SK-N-SH (cell line): ENCODE results near the gene MADD. TPM values are rescaled to one million over a fixed set of nuclear protein-coding genes. Genes with fewer than 3 reads are reported as not detected.

Experiments used
- CTCF ChIA-PET: fragments of 300-600, 350-600 bp; formaldehyde crosslinking; extraction: SDS; loops from one replicate; lab custom pipeline; 2021; lab: Yijun Ruan, JAX
- POLR2A ChIA-PET: fragments of 350-600 bp; sonication (Branson Sonifier 250); formaldehyde crosslinking; extraction: SDS; loops from one replicate; lab custom pipeline; 2020; ENCODE audit warnings: antibody characterized with exemption, inconsistent platforms; lab: Yijun Ruan, JAX
- DNase-seq: peaks from one replicate; pipeline ENCODE4 v3.0.0; 2012
- H2AFZ ChIP-seq: fragments of 200-600 bp; sonication (generic); 2 replicates; pipeline ENCODE4 v1.8.1; 2016; ENCODE audit warnings: antibody characterized with exemption, mild to moderate bottlenecking, low read depth
- H3F3A ChIP-seq: fragments of 200-600 bp; sonication (generic); replicated peaks from 2 replicates; pipeline ENCODE3; 2016; ENCODE audit warnings: antibody characterized with exemption, mild to moderate bottlenecking; ENCODE audit not compliant: insufficient read depth
- H3K27ac ChIP-seq, 2 experiments: fragments of 200-500 bp in 1 of 2; fragments of 200-600 bp in 1 of 2; sonication (Bioruptor generic) in 1 of 2; sonication (generic), shearing (Covaris generic) in 1 of 2; 2 replicates each; pipeline versions ENCODE4 v1.5.1 to v1.6.1; 2014 to 2016; ENCODE audit warnings: low read depth in 2 of 2, inconsistent platforms in 1 of 2, low read length in 1 of 2, mild to moderate bottlenecking in 1 of 2, mixed read lengths in 1 of 2
- H3K27me3 ChIP-seq: fragments of 200-600 bp; sonication (generic), shearing (Covaris generic); 2 replicates; pipeline ENCODE4 v1.6.1; 2016; ENCODE audit warnings: mixed run types; ENCODE audit not compliant: insufficient read depth
- H3K36me3 ChIP-seq, 2 experiments: fragments of 200-500 bp in 1 of 2; fragments of 200-600 bp in 1 of 2; sonication (Bioruptor generic) in 1 of 2; sonication (generic) in 1 of 2; replicated peaks in 1 of 2; 2 replicates each; pipeline versions ENCODE3 to v1.5.1; 2014 to 2016; ENCODE audit warnings: low read length in 1 of 2, mild to moderate bottlenecking in 1 of 2; ENCODE audit not compliant: insufficient read depth in 2 of 2, control insufficient read depth in 1 of 2
- H3K4me1 ChIP-seq, 2 experiments: fragments of 200-500 bp in 1 of 2; fragments of 200-600 bp in 1 of 2; sonication (Bioruptor generic) in 1 of 2; sonication (generic), shearing (Covaris generic) in 1 of 2; 2 replicates each; pipeline versions ENCODE4 v1.5.1 to v1.6.1; 2014 to 2016; ENCODE audit warnings: low read depth in 1 of 2, low read length in 1 of 2, mixed run types in 1 of 2; ENCODE audit not compliant: insufficient read depth in 2 of 2, control insufficient read depth in 1 of 2
- H3K4me2 ChIP-seq: fragments of 200-600 bp; sonication (generic), shearing (Covaris generic); 2 replicates; pipeline ENCODE4 v1.6.1; 2017; ENCODE audit warnings: mixed run types
- H3K4me3 ChIP-seq, 2 experiments: fragments of 200-500 bp in 1 of 2; fragments of 200-600 bp in 1 of 2; sonication (Bioruptor generic) in 1 of 2; sonication (generic), shearing (Covaris generic) in 1 of 2; 2 replicates each; pipeline versions ENCODE4 v1.5.1 to v1.8.1; 2014 to 2016; ENCODE audit warnings: low read depth in 2 of 2, inconsistent platforms in 1 of 2, low read length in 1 of 2, mild to moderate bottlenecking in 1 of 2, mixed read lengths in 1 of 2, moderate library complexity in 1 of 2
- H3K79me2 ChIP-seq: fragments of 200-600 bp; sonication (generic); 2 replicates; pipeline ENCODE4 v1.8.1; 2017; ENCODE audit warnings: mild to moderate bottlenecking; ENCODE audit not compliant: insufficient read depth
- H3K9ac ChIP-seq: fragments of 200-600 bp; sonication (generic); 2 replicates; pipeline ENCODE4 v1.6.1; 2017; ENCODE audit warnings: mixed run types
- H3K9me2 ChIP-seq: fragments of 200-600 bp; sonication (generic); 2 replicates; pipeline ENCODE4 v1.6.1; 2017; ENCODE audit warnings: mixed run types
- H3K9me3 ChIP-seq: fragments of 200-600 bp; sonication (generic); 2 replicates; pipeline ENCODE4 v1.6.1; 2017; ENCODE audit warnings: mixed run types, mild to moderate bottlenecking, moderate library complexity
- H4K20me1 ChIP-seq: fragments of 200-600 bp; sonication (generic); 2 replicates; pipeline ENCODE4 v1.6.1; 2017; ENCODE audit warnings: mild to moderate bottlenecking, mixed run types; ENCODE audit not compliant: insufficient read depth
- ELF1 ChIP-seq: IDR thresholded peaks from 2 replicates; pipeline ENCODE4 v1.4.0; 2012
- EZH2phosphoT487 ChIP-seq: fragments of 200-600 bp; sonication (generic); IDR thresholded peaks from 2 replicates; pipeline ENCODE4 v1.6.1; 2017; ENCODE audit warnings: low read depth, mixed run types, mild to moderate bottlenecking, antibody characterized with exemption, moderate library complexity, borderline replicate concordance
- FOXM1 ChIP-seq: IDR thresholded peaks from 2 replicates; pipeline ENCODE4 v1.4.0; 2012; ENCODE audit warnings: low read depth, mild to moderate bottlenecking
- GATA2 ChIP-seq: sonication (generic); formaldehyde crosslinking; IDR thresholded peaks from 2 replicates; pipeline ENCODE4 v1.5.0; 2020; ENCODE audit warnings: mild to moderate bottlenecking, missing genetic modification reagents
- MEF2A ChIP-seq: IDR thresholded peaks from 2 replicates; pipeline ENCODE4 v1.4.0; 2012; ENCODE audit warnings: low read depth, borderline replicate concordance
- MXI1 ChIP-seq: IDR thresholded peaks from 2 replicates; pipeline ENCODE4 v1.6.1; 2012; ENCODE audit warnings: mild to moderate bottlenecking, low read depth, low read length, improper control_type of control experiment
- NRF1 ChIP-seq: IDR thresholded peaks from 2 replicates; pipeline ENCODE4 v1.6.1; 2012; ENCODE audit warnings: low read depth, mild to moderate bottlenecking, low read length
- POLR2AphosphoS5 ChIP-seq: IDR thresholded peaks from 2 replicates; pipeline ENCODE4 v1.6.1; 2012; ENCODE audit warnings: low read depth, low read length
- RCOR1 ChIP-seq: fragments of 150-350 bp; IDR thresholded peaks from 2 replicates; pipeline ENCODE4 v1.6.1; 2017; ENCODE audit warnings: antibody characterized with exemption, low read length
- RFX5 ChIP-seq: IDR thresholded peaks from 2 replicates; pipeline ENCODE4 v1.6.1; 2012; ENCODE audit warnings: mild to moderate bottlenecking, improper control_type of control experiment, low read length
- TAF1 ChIP-seq: IDR thresholded peaks from 2 replicates; pipeline ENCODE4 v1.6.1; 2012; ENCODE audit warnings: low read depth, mild to moderate bottlenecking, low read length, moderate library complexity, borderline replicate concordance
- TCF12 ChIP-seq: IDR thresholded peaks from 2 replicates; pipeline ENCODE4 v1.4.0; 2012
- WGBS: methylation state at CpG from one replicate; pipeline ENCODE4 v1.1.6; 2017; ENCODE audit warnings: low lambda C conversion rate; 5-methylcytosine and 5-hydroxymethylcytosine counted together
- polyA plus RNA-seq, 3 experiments: library from polyadenylated mRNA; depleted of rRNA; stranded (reverse); fragments of >200 nt; gene quantifications; 2 replicates each; pipeline ENCODE4 v1.2.3, GENCODE V29; 2012
- TF ChIP-seq, protein P1 (sequence below): IDR thresholded peaks from 2 replicates; pipeline ENCODE4 v1.4.0; 2012; ENCODE audit warnings: low read depth, borderline replicate concordance
- TF ChIP-seq, protein P2 (sequence below): IDR thresholded peaks from 2 replicates; pipeline ENCODE4 v1.4.0; 2012; ENCODE audit warnings: low read depth, borderline replicate concordance
- TF ChIP-seq, protein P3 (sequence below): fragments of 150-350 bp; IDR thresholded peaks from 2 replicates; pipeline ENCODE4 v1.6.1; 2016; ENCODE audit warnings: mild to moderate bottlenecking, low read depth, low read length
- TF ChIP-seq, protein P4 (sequence below): fragments of 150-350 bp; IDR thresholded peaks from 2 replicates; pipeline ENCODE4 v1.6.1; 2017; ENCODE audit warnings: antibody characterized with exemption, low read length, low read depth, borderline replicate concordance
- TF ChIP-seq, protein P5 (sequence below): IDR thresholded peaks from 2 replicates; pipeline ENCODE4; 2012
- TF ChIP-seq, protein P6 (sequence below): fragments of 200-600 bp; sonication (generic); IDR thresholded peaks from 2 replicates; pipeline ENCODE4 v1.6.1; 2017; ENCODE audit warnings: antibody characterized with exemption, mild to moderate bottlenecking, moderate library complexity

The MADD gene
- polyA plus RNA-seq, 1 of the 3 experiments (the other 2 are of a cell fraction), result 16.4 TPM

DNA sequence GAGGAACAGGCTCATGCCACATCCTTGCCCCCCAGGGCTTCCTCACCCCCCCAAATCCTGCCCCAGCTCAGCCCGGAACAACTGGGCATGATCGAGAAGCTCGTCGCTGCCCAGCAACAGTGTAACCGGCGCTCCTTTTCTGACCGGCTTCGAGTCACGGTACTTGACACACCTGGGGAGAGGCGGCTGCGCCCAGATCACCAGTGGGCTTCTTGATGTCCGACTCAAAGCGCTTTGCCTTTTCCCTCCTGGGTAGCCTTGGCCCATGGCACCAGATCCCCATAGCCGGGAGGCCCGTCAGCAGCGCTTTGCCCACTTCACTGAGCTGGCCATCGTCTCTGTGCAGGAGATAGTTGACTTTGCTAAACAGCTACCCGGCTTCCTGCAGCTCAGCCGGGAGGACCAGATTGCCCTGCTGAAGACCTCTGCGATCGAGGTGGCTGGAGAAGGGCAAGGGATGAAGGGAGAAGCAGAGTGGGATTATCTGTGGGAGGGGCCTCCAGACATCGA, 8.6 kb upstream of the MADD start:
- Histone ChIP-seq H3K9ac (no peak overlapping the region), H3K4me2 (no peak overlapping the region), H3K4me1 (peaks cover 13 to 23% of the 10 kb centered on the region in 2 experiments; a peak in 3 of 4 replicates), H3K36me3 (no peaks in the 10 kb centered on the region), H3K79me2 (no peaks in the 10 kb centered on the region), H3K27me3 (no peaks in the 10 kb centered on the region), H3F3A (peaks cover 8% of the 10 kb centered on the region)
- no peak for DNase-seq
- CTCF ChIA-PET, result interaction anchor here (1.5 to 5.8 kb wide), 3 partner anchors 10 to 88 kb away, joined by 5 to 78 read pairs (median 28); partner anchors contain the start of gene ARFGAP2
- TF ChIP-seq EZH2phosphoT487 (no peak), FOXM1 (no peak), TCF12 (no peak), ELF1 (no peak), MEF2A (no peak), NRF1 (no peak), RFX5 (no peak), RCOR1 (no peak), MXI1 (no peak), POLR2AphosphoS5 (no peak), TAF1 (no peak), GATA2 (CRISPR knock-in tag) (no peak)
- TF ChIP-seq, protein P1, sequence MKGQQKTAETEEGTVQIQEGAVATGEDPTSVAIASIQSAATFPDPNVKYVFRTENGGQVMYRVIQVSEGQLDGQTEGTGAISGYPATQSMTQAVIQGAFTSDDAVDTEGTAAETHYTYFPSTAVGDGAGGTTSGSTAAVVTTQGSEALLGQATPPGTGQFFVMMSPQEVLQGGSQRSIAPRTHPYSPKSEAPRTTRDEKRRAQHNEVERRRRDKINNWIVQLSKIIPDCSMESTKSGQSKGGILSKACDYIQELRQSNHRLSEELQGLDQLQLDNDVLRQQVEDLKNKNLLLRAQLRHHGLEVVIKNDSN, result no peak
- TF ChIP-seq, protein P2, sequence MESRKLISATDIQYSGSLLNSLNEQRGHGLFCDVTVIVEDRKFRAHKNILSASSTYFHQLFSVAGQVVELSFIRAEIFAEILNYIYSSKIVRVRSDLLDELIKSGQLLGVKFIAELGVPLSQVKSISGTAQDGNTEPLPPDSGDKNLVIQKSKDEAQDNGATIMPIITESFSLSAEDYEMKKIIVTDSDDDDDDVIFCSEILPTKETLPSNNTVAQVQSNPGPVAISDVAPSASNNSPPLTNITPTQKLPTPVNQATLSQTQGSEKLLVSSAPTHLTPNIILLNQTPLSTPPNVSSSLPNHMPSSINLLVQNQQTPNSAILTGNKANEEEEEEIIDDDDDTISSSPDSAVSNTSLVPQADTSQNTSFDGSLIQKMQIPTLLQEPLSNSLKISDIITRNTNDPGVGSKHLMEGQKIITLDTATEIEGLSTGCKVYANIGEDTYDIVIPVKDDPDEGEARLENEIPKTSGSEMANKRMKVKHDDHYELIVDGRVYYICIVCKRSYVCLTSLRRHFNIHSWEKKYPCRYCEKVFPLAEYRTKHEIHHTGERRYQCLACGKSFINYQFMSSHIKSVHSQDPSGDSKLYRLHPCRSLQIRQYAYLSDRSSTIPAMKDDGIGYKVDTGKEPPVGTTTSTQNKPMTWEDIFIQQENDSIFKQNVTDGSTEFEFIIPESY, result no peak
- TF ChIP-seq, protein P3, sequence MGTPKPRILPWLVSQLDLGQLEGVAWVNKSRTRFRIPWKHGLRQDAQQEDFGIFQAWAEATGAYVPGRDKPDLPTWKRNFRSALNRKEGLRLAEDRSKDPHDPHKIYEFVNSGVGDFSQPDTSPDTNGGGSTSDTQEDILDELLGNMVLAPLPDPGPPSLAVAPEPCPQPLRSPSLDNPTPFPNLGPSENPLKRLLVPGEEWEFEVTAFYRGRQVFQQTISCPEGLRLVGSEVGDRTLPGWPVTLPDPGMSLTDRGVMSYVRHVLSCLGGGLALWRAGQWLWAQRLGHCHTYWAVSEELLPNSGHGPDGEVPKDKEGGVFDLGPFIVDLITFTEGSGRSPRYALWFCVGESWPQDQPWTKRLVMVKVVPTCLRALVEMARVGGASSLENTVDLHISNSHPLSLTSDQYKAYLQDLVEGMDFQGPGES, result no peak
- TF ChIP-seq, protein P4, sequence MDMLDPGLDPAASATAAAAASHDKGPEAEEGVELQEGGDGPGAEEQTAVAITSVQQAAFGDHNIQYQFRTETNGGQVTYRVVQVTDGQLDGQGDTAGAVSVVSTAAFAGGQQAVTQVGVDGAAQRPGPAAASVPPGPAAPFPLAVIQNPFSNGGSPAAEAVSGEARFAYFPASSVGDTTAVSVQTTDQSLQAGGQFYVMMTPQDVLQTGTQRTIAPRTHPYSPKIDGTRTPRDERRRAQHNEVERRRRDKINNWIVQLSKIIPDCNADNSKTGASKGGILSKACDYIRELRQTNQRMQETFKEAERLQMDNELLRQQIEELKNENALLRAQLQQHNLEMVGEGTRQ, result no peak
- TF ChIP-seq, protein P5, sequence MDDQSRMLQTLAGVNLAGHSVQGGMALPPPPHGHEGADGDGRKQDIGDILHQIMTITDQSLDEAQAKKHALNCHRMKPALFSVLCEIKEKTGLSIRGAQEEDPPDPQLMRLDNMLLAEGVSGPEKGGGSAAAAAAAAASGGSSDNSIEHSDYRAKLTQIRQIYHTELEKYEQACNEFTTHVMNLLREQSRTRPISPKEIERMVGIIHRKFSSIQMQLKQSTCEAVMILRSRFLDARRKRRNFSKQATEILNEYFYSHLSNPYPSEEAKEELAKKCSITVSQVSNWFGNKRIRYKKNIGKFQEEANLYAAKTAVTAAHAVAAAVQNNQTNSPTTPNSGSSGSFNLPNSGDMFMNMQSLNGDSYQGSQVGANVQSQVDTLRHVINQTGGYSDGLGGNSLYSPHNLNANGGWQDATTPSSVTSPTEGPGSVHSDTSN, result no peak
- TF ChIP-seq, protein P6, sequence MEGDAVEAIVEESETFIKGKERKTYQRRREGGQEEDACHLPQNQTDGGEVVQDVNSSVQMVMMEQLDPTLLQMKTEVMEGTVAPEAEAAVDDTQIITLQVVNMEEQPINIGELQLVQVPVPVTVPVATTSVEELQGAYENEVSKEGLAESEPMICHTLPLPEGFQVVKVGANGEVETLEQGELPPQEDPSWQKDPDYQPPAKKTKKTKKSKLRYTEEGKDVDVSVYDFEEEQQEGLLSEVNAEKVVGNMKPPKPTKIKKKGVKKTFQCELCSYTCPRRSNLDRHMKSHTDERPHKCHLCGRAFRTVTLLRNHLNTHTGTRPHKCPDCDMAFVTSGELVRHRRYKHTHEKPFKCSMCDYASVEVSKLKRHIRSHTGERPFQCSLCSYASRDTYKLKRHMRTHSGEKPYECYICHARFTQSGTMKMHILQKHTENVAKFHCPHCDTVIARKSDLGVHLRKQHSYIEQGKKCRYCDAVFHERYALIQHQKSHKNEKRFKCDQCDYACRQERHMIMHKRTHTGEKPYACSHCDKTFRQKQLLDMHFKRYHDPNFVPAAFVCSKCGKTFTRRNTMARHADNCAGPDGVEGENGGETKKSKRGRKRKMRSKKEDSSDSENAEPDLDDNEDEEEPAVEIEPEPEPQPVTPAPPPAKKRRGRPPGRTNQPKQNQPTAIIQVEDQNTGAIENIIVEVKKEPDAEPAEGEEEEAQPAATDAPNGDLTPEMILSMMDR, result no peak
- TF ChIP-seq, all 33 proteins: peak for 0
- Histone ChIP-seq H3K9me3 (no peaks in the 10 kb centered on the region), H3K27ac (no peak overlapping the region), H4K20me1 (no peaks in the 10 kb centered on the region), H3K4me3 (no peak overlapping the region), H2AFZ (no peak overlapping the region), H3K9me2 (no peaks in the 10 kb centered on the region)
- WGBS, result 91% methylated on average over 19 of the region's 22 CpGs
- POLR2A ChIA-PET, result interaction anchor here (1.3 kb wide), 1 partner anchor 13 kb away, joined by 3 read pairs; the partner anchor contains the start of gene ACP2
